Astrocyte (in vitro differentiated cells and primary cell): ENCODE data around the gene IFNG-AS1. TPM values are rescaled to one million over a fixed set of nuclear protein-coding genes. Genes with fewer than 3 reads are reported as not detected.

ENCODE experiments used
- DNase-seq: peaks from one replicate; pipeline ENCODE4 v3.0.0-alpha.2; 2010; ENCODE audit warnings: low read depth
- FAIRE-seq: peaks from 2 replicates; lab custom pipeline; 2011; peaks lifted over from hg19 to GRCh38; lab: Jason Lieb, UNC
- H2AFZ ChIP-seq: 2 replicates; pipeline ENCODE4 v1.6.0; 2012; ENCODE audit warnings: low read depth, low read length, inconsistent platforms
- H3K27ac ChIP-seq: 2 replicates; pipeline ENCODE4 v1.5.1; 2011; ENCODE audit warnings: low read depth, low read length, inconsistent platforms
- H3K27me3 ChIP-seq: 2 replicates; pipeline ENCODE4 v1.6.0; 2011; ENCODE audit warnings: low read length, inconsistent platforms; ENCODE audit not compliant: insufficient read depth
- H3K36me3 ChIP-seq: 2 replicates; pipeline ENCODE4 v1.5.1; 2011; ENCODE audit warnings: low read length, inconsistent platforms; ENCODE audit not compliant: insufficient read depth
- H3K4me1 ChIP-seq: 2 replicates; pipeline ENCODE4 v1.5.1; 2011; ENCODE audit warnings: low read length, inconsistent platforms; ENCODE audit not compliant: insufficient read depth
- H3K4me2 ChIP-seq: 2 replicates; pipeline ENCODE4 v1.6.0; 2012; ENCODE audit warnings: low read length, inconsistent platforms
- H3K4me3 ChIP-seq: 2 replicates; pipeline ENCODE4 v1.5.1; 2011; ENCODE audit warnings: low read depth, mild to moderate bottlenecking, low read length, inconsistent platforms; ENCODE audit not compliant: insufficient read depth
- H3K79me2 ChIP-seq: 2 replicates; pipeline ENCODE4 v1.6.0; 2012; ENCODE audit warnings: mild to moderate bottlenecking, low read length, inconsistent platforms; ENCODE audit not compliant: insufficient read depth
- H3K9ac ChIP-seq: 2 replicates; pipeline ENCODE4 v1.6.0; 2012; ENCODE audit warnings: mild to moderate bottlenecking, low read length, inconsistent platforms
- H3K9me3 ChIP-seq: 2 replicates; pipeline ENCODE4 v1.5.1; 2012; ENCODE audit warnings: low read depth, mild to moderate bottlenecking, low read length, inconsistent platforms; ENCODE audit not compliant: insufficient read depth
- H4K20me1 ChIP-seq: 2 replicates; pipeline ENCODE4 v1.6.0; 2012; ENCODE audit warnings: low read length, inconsistent platforms; ENCODE audit not compliant: insufficient read depth
- H3K27ac Mint-ChIP-seq: one replicate; pipeline ENCODE4 v1.8.0; 2021; ENCODE audit warnings: mild to moderate bottlenecking, mixed read lengths; ENCODE audit not compliant: unreplicated experiment
- H3K27me3 Mint-ChIP-seq: one replicate; pipeline ENCODE4 v1.8.0; 2021; ENCODE audit warnings: low read depth, mixed read lengths; ENCODE audit not compliant: unreplicated experiment
- H3K36me3 Mint-ChIP-seq: one replicate; pipeline ENCODE4 v1.8.0; 2021; ENCODE audit warnings: low read depth, mixed read lengths; ENCODE audit not compliant: unreplicated experiment
- H3K4me1 Mint-ChIP-seq: one replicate; pipeline ENCODE4 v1.8.0; 2021; ENCODE audit warnings: low read depth, mixed read lengths; ENCODE audit not compliant: unreplicated experiment
- H3K4me3 Mint-ChIP-seq: one replicate; pipeline ENCODE4 v1.8.0; 2021; ENCODE audit warnings: mild to moderate bottlenecking, moderate library complexity, mixed read lengths; ENCODE audit not compliant: unreplicated experiment
- H3K9me3 Mint-ChIP-seq: one replicate; pipeline ENCODE4 v1.8.0; 2021; ENCODE audit warnings: mild to moderate bottlenecking, mixed read lengths; ENCODE audit not compliant: unreplicated experiment
- CTCF ChIP-seq: IDR thresholded peaks from 2 replicates; pipeline ENCODE4 v1.5.1; 2011; ENCODE audit warnings: low read depth, mild to moderate bottlenecking, inconsistent platforms, low read length, moderate library complexity; ENCODE audit not compliant: insufficient read depth
- EZH2 ChIP-seq: IDR thresholded peaks from 2 replicates; pipeline ENCODE4 v1.6.1; 2012; ENCODE audit warnings: mild to moderate bottlenecking, low read length, inconsistent platforms; ENCODE audit not compliant: insufficient read depth
- total RNA-seq: library from RNA; stranded (reverse); gene quantifications from 2 replicates; pipeline ENCODE4 v1.2.1, GENCODE V29; 2021

Gene IFNG-AS1
- total RNA-seq, 1 donor from 2014 or later = not detected

GRCh38 chr12:68040450-68041075 is 51.3 kb downstream of the IFNG-AS1 start:
- no peaks in the 10 kb centered on the region for H3K27me3 ChIP-seq
- H3K9ac ChIP-seq = no peak overlapping the region
- no peak overlapping the region for H3K4me2 ChIP-seq
- H4K20me1 ChIP-seq = no peaks in the 10 kb centered on the region
- H3K27ac ChIP-seq = no peak overlapping the region
- H3K4me3 ChIP-seq = no peak overlapping the region
- H3K4me1 ChIP-seq = no peaks in the 10 kb centered on the region
- no peaks in the 10 kb centered on the region for H3K9me3 ChIP-seq
- no peaks in the 10 kb centered on the region for H3K9me3 Mint-ChIP-seq
- peaks cover 16% of the 10 kb centered on the region for H3K4me1 Mint-ChIP-seq
- peak overlapping the region; percentile 44 for H2AFZ ChIP-seq
- DNase-seq (peak; percentile 48), FAIRE-seq (peak; percentile 82)
- H3K27ac Mint-ChIP-seq = peak overlapping the region; percentile 56
- TF ChIP-seq CTCF = peak; percentile 97
- no peak for TF ChIP-seq EZH2
- no peaks in the 10 kb centered on the region for H3K36me3 Mint-ChIP-seq
- no peak overlapping the region for H3K4me3 Mint-ChIP-seq
- no peaks in the 10 kb centered on the region for H3K27me3 Mint-ChIP-seq
- H3K36me3 ChIP-seq = no peaks in the 10 kb centered on the region
- no peaks in the 10 kb centered on the region for H3K79me2 ChIP-seq

GRCh38 chr12:68042212-68042699 is 53.0 kb downstream of the IFNG-AS1 start:
- Histone ChIP-seq H3K4me2 (no peak overlapping the region), H3K4me3 (no peak overlapping the region), H2AFZ (peak overlapping the region; percentile 39), H3K27ac (no peak overlapping the region), H4K20me1 (no peaks in the 10 kb centered on the region), H3K36me3 (no peaks in the 10 kb centered on the region), H3K79me2 (no peaks in the 10 kb centered on the region), H3K4me1 (no peaks in the 10 kb centered on the region), H3K27me3 (no peaks in the 10 kb centered on the region), H3K9ac (no peak overlapping the region), H3K9me3 (no peaks in the 10 kb centered on the region)
- H3K27me3 Mint-ChIP-seq = no peaks in the 10 kb centered on the region
- peaks cover 4% of the 10 kb centered on the region for H3K9me3 Mint-ChIP-seq
- DNase-seq (peak; percentile 1), FAIRE-seq (peak; percentile 23)
- H3K27ac Mint-ChIP-seq = peak overlapping the region; percentile 94
- H3K4me3 Mint-ChIP-seq = no peak overlapping the region
- peaks cover 16% of the 10 kb centered on the region for H3K4me1 Mint-ChIP-seq
- TF ChIP-seq EZH2 = no peak
- TF ChIP-seq CTCF = no peak
- no peaks in the 10 kb centered on the region for H3K36me3 Mint-ChIP-seq

GRCh38 chr12:68043435-68043834 is 54.2 kb downstream of the IFNG-AS1 start:
- Mint-ChIP-seq H3K4me3 (no peak overlapping the region), H3K27ac (no peak overlapping the region), H3K4me1 (peaks cover 16% of the 10 kb centered on the region), H3K9me3 (peaks cover 4% of the 10 kb centered on the region), H3K27me3 (no peaks in the 10 kb centered on the region), H3K36me3 (no peaks in the 10 kb centered on the region)
- TF ChIP-seq EZH2 = no peak
- no peak for TF ChIP-seq CTCF
- Histone ChIP-seq H3K27me3 (no peaks in the 10 kb centered on the region), H3K4me1 (no peaks in the 10 kb centered on the region), H3K4me3 (no peak overlapping the region), H4K20me1 (no peaks in the 10 kb centered on the region), H3K79me2 (no peaks in the 10 kb centered on the region), H3K27ac (no peak overlapping the region), H3K4me2 (no peak overlapping the region), H3K36me3 (no peaks in the 10 kb centered on the region), H3K9ac (no peak overlapping the region), H3K9me3 (no peaks in the 10 kb centered on the region), H2AFZ (no peak overlapping the region)
- FAIRE-seq = no peak
- DNase-seq = no peak
